WTC11 (cell line): ENCODE data around the gene PDE6G.

Source experiments
- ATF3 ChIP-seq: sonication (generic); formaldehyde crosslinking; conservative IDR thresholded peaks from 2 replicates; pipeline ENCODE4 v1.8.1; 2022; ENCODE audit warnings: mild to moderate bottlenecking, missing genetic modification reagents
- CREM ChIP-seq: sonication (generic); formaldehyde crosslinking; IDR thresholded peaks from 2 replicates; pipeline ENCODE4 v1.8.1; 2022; ENCODE audit warnings: mild to moderate bottlenecking, missing genetic modification reagents, moderate library complexity
- JAZF1 ChIP-seq: fragments of 250-450 bp; sonication (Bioruptor Pico); IDR thresholded peaks from 2 replicates; pipeline ENCODE4 v1.9.0; 2021; ENCODE audit warnings: moderate library complexity, mild to moderate bottlenecking, inconsistent platforms
- JUN ChIP-seq: sonication (generic); formaldehyde crosslinking; IDR thresholded peaks from 2 replicates; pipeline ENCODE4 v1.8.0; 2023; ENCODE audit warnings: mild to moderate bottlenecking, missing genetic modification reagents
- TEAD4 ChIP-seq: sonication (generic); formaldehyde crosslinking; IDR thresholded peaks from 2 replicates; pipeline ENCODE4 v1.8.0; 2022; ENCODE audit warnings: mild to moderate bottlenecking, missing genetic modification reagents
- ZNF121 ChIP-seq: sonication (generic); formaldehyde crosslinking; IDR thresholded peaks from 2 replicates; pipeline ENCODE4 v1.8.0; 2023; ENCODE audit warnings: missing genetic modification reagents
- TF ChIP-seq, protein P1 (sequence below): sonication (generic); formaldehyde crosslinking; IDR thresholded peaks from 2 replicates; pipeline ENCODE4 v1.8.1; 2022; ENCODE audit warnings: mild to moderate bottlenecking, missing genetic modification reagents, moderate library complexity, borderline replicate concordance
- TF ChIP-seq, protein P2 (sequence below): fragments of 200-600 bp; IDR thresholded peaks from 2 replicates; pipeline ENCODE4 v1.8.0; 2022; ENCODE audit warnings: antibody characterized with exemption

GRCh38 chr17:81603846-81604610, 52.3 kb downstream of the PDE6G start:
- TF ChIP-seq CREM (no peak), JUN (CRISPR knock-in tag) (no peak), ATF3 (no peak), ZNF121 (CRISPR knock-in tag) (no peak), JAZF1 (no peak), TEAD4 (CRISPR knock-in tag) (no peak)
- TF ChIP-seq, protein P1, sequence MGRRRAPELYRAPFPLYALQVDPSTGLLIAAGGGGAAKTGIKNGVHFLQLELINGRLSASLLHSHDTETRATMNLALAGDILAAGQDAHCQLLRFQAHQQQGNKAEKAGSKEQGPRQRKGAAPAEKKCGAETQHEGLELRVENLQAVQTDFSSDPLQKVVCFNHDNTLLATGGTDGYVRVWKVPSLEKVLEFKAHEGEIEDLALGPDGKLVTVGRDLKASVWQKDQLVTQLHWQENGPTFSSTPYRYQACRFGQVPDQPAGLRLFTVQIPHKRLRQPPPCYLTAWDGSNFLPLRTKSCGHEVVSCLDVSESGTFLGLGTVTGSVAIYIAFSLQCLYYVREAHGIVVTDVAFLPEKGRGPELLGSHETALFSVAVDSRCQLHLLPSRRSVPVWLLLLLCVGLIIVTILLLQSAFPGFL = no peak
- TF ChIP-seq, protein P2, sequence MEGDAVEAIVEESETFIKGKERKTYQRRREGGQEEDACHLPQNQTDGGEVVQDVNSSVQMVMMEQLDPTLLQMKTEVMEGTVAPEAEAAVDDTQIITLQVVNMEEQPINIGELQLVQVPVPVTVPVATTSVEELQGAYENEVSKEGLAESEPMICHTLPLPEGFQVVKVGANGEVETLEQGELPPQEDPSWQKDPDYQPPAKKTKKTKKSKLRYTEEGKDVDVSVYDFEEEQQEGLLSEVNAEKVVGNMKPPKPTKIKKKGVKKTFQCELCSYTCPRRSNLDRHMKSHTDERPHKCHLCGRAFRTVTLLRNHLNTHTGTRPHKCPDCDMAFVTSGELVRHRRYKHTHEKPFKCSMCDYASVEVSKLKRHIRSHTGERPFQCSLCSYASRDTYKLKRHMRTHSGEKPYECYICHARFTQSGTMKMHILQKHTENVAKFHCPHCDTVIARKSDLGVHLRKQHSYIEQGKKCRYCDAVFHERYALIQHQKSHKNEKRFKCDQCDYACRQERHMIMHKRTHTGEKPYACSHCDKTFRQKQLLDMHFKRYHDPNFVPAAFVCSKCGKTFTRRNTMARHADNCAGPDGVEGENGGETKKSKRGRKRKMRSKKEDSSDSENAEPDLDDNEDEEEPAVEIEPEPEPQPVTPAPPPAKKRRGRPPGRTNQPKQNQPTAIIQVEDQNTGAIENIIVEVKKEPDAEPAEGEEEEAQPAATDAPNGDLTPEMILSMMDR = no peak
